ENCODE results near the gene CCDC47. TPM values are rescaled to one million over a fixed set of nuclear protein-coding genes. Genes with fewer than 3 reads are reported as not detected.

The CCDC47 gene
- total RNA-seq, 6 experiments from 2014 or later: 45.7 to 69.9 (median 63.6) TPM

DNA sequence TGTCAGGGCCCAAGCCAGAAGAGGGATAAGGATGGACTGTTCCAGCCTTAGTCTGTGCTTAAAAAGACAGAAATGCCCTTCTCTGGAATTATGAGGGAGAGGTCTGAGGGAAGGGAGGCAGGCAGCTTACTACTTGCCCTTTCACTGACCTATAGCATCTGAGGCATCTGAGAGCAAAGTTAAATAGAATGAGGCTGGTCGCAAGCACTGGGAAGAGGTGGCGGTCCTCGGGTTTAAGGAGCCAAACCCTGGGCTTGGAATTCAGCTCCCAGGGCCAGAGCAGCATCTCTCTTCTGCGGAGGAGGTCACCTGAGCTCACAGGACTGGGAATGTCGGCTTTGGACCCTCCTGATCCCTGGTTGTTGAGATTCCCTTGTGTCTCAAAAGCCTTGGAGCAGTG lies 70.4 kb downstream of the CCDC47 start:
- peak in 1 of 3 donors; percentile 31 for DNase-seq
- no peak for ATAC-seq
- no peak overlapping the region for H3K4me3 ChIP-seq
- no peaks in the 10 kb centered on the region for H3K9me3 ChIP-seq
- WGBS (ENCODE audit: insufficient coverage, low coverage, low lambda C conversion rate, missing lambda C conversion rate): 100% methylated on average over 1 of the region's 5 CpGs
- H3K4me1 ChIP-seq: peaks cover 0 to 14% (median 7%) of the 10 kb centered on the region in 4 donors
- no peaks in the 10 kb centered on the region for H3K27me3 ChIP-seq
- H3K27ac ChIP-seq: no peak overlapping the region
- no peak for TF ChIP-seq POLR2A (IDR thresholded peaks at IDR 0.05)
- TF ChIP-seq, protein P1, sequence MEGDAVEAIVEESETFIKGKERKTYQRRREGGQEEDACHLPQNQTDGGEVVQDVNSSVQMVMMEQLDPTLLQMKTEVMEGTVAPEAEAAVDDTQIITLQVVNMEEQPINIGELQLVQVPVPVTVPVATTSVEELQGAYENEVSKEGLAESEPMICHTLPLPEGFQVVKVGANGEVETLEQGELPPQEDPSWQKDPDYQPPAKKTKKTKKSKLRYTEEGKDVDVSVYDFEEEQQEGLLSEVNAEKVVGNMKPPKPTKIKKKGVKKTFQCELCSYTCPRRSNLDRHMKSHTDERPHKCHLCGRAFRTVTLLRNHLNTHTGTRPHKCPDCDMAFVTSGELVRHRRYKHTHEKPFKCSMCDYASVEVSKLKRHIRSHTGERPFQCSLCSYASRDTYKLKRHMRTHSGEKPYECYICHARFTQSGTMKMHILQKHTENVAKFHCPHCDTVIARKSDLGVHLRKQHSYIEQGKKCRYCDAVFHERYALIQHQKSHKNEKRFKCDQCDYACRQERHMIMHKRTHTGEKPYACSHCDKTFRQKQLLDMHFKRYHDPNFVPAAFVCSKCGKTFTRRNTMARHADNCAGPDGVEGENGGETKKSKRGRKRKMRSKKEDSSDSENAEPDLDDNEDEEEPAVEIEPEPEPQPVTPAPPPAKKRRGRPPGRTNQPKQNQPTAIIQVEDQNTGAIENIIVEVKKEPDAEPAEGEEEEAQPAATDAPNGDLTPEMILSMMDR (IDR thresholded peaks at IDR 0.05): no peak
- peaks cover 0 to 3% (median 0%) of the 10 kb centered on the region in 4 donors for H3K36me3 ChIP-seq
- intact Hi-C loops (cut with DNase I): no loop called here

GRCh38 chr17:63702721-63703015 lies 70.7 kb downstream of the CCDC47 start:
- intact Hi-C loops (cut with DNase I): no loop called here
- Histone ChIP-seq H3K27ac (peak overlapping the region in 1 of 3 donors; percentile 24), H3K4me1 (peaks cover 0 to 17% (median 8%) of the 10 kb centered on the region in 4 donors), H3K27me3 (no peaks in the 10 kb centered on the region), H3K36me3 (peaks cover 0 to 3% (median 0%) of the 10 kb centered on the region in 4 donors), H3K9me3 (no peaks in the 10 kb centered on the region), H3K4me3 (no peak overlapping the region)
- TF ChIP-seq, protein P1 (IDR thresholded peaks at IDR 0.05): no peak
- TF ChIP-seq POLR2A (IDR thresholded peaks at IDR 0.05): no peak
- WGBS (ENCODE audit: insufficient coverage, low coverage, low lambda C conversion rate, missing lambda C conversion rate): 67% methylated on average over 6 of the region's 6 CpGs
- ATAC-seq (no peak), DNase-seq (peak in 1 of 3 donors; percentile 23)

DNA sequence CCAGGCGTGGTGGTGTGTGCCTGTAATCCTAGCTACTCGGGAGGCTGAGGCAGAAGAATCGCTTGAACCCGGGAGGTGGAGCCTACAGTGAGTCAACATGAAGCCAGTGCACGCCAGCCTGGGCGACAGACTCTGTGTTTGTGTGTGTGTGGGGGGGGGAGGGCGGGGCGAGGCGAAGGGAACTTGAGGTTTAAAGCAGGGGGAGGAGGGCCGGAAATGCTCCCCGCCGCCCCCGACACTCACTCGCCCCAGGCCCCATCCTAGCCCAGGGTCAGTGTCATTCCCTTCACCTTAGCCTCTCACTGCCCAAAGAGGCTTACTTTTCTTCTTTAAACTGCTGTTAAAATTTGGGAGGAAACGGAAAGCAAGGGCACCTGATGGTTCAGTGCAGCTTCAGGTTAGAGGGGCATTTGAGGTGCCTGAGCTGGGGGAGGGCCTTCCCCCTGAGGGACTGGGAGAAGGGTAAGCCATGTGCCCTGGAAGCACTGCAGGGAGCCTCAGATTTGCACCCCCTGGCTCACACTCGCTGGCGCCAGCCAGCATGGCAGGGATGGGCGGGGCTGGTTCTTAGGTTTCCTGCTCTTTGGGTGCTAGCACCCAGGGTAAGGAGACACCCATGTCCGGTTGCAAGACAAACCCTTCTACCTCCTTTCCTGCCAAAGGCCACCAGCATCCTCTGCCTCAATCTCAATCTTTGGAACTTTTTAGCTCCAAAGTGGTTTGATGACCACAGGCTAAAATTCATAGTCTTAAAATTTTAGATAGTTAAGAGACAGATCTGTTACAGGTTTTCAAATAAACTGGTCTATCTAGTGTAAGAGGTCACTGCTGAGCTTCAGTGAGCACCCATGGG lies 71.3 kb downstream of the CCDC47 start:
- Histone ChIP-seq H3K4me3 (no peak overlapping the region), H3K4me1 (peaks cover 0 to 18% (median 8%) of the 10 kb centered on the region in 4 donors), H3K27me3 (no peaks in the 10 kb centered on the region), H3K36me3 (peaks cover 0 to 3% (median 0%) of the 10 kb centered on the region in 4 donors), H3K9me3 (no peaks in the 10 kb centered on the region), H3K27ac (peak overlapping the region in 1 of 3 donors; percentile 68)
- intact Hi-C loops (cut with DNase I): no loop called here
- DNase-seq: peak in 1 of 3 donors; percentile 65
- TF ChIP-seq, protein P1 (IDR thresholded peaks at IDR 0.05): no peak
- no peak for TF ChIP-seq POLR2A (IDR thresholded peaks at IDR 0.05)
- 81% methylated on average over 8 of the region's 19 CpGs for WGBS (ENCODE audit: insufficient coverage, low coverage, low lambda C conversion rate, missing lambda C conversion rate)
- peak in 2 of 4 donors; percentile 3 to 6 for ATAC-seq

- peaks cover 0 to 18% (median 8%) of the 10 kb centered on the region in 4 donors for H3K4me1 ChIP-seq
- H3K27ac ChIP-seq: peak overlapping the region; percentile 26 to 76 (median 68)
- TF ChIP-seq POLR2A (IDR thresholded peaks at IDR 0.05): no peak
- TF ChIP-seq, protein P1 (IDR thresholded peaks at IDR 0.05): no peak
- H3K36me3 ChIP-seq: peaks cover 0 to 3% (median 0%) of the 10 kb centered on the region in 4 donors
- intact Hi-C loops (cut with DNase I): no loop called here
- peak overlapping the region; percentile 2 to 54 (median 6) for H3K4me3 ChIP-seq
- no peaks in the 10 kb centered on the region for H3K9me3 ChIP-seq
- WGBS (ENCODE audit: insufficient coverage, low coverage, low lambda C conversion rate, missing lambda C conversion rate): 47% methylated on average over 8 of the region's 10 CpGs
- ATAC-seq (no peak), DNase-seq (peak in 1 of 3 donors; percentile 62)
- no peaks in the 10 kb centered on the region for H3K27me3 ChIP-seq
These were observed 72.0 kb downstream of the CCDC47 start for GRCh38 chr17:63701456-63701820.

All from right lobe of liver (tissue), 6 donors.